T-helper 2 cell treated with Interferon-gamma antibody and Interleukin-4, amounts not matched to agents 100 ng/mL and 5 ng/mL, for 36 hours (primary cell): ENCODE data around the gene ARL4C. TPM values are rescaled to one million over a fixed set of nuclear protein-coding genes. Genes with fewer than 3 reads are reported as not detected.

ENCODE experiments used
- intact Hi-C: fragments of 100-400 bp; cut with micrococcal nuclease; formaldehyde crosslinking; loops from one replicate; pipeline ENCODE4 v1.15.1; 2023
- total RNA-seq: library from RNA; stranded (reverse); gene quantifications from 2 replicates; pipeline ENCODE4 v1.2.3, GENCODE V29; 2022

ARL4C gene
- 264 and 265 TPM in 2 replicates for total RNA-seq

DNA sequence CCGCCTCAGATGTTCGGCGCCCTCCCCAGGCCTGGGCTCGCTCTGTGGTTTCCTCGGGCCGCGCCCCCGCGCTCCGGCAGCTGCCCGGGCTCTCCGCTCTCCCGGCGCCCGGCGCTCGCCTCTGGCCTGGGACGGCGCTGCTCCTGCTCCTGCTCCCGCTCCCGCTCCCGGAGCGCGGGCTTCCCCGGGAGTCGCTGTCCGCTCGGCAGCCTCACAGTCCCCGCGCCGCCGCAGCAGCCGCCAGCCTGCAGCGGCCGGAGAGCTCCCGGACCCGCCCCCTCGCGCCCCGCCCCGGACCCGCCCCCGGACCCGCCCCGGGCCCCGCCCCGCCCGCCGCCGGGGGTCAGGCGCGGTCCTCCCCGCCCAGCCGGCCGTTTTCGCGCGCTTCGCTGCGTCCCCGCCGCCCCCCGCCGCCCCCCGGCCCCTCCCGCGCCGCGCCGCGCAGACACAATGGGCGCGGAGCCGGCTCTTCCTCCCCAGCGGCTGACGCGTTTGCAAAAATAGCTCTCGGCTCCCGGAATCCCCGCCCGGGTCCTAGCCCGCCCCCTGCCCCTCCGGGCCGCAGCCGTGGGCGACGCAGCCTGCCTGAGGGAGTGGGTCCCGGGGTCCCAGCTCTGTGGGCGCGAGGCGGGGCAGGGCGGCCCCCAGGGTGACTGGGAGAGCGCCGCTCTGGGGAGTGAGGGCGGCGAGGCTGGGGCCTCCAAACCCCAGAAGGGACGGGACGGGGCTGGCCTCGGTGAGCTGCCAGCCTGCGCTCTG lies at the start of gene ARL4C:
Gene ARL4C, minus strand, starts transcription at position 247 of the 759 bp plus-strand sequence. CDS start 495 bp downstream, outside the sequence.
- intact Hi-C loops, result loop anchor here (1.0 kb wide), 1 partner anchor 643 kb away; the partner anchor contains the start of gene HJURP

- intact Hi-C loops, result loop anchor here (1.0 to 5.0 kb wide), 3 partner anchors 258 to 568 kb away; no protein-coding TSS in a partner anchor
Measured at GRCh38 chr2:234544659-234545611, 48.1 kb upstream of the ARL4C start.

DNA sequence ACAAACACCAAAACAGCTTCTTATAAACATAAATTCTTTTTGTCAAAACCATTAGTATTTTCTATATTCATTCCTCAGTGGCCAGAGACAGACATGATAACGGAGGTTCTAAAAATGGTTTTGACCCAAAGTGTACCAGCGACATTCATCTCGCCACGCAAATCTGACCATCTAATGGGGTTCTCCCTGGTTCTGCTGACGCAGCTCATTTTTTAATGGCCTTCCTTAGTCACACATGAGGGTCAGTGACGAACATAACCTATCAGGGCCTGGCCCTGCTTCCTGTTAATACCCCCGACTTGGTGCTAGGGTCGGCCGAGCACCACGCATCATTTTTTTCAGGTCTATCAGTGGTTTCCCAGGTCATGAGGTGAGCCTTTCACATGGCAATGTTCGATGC lies 45.9 kb upstream of the ARL4C start:
- intact Hi-C loops, result no loop called here

DNA sequence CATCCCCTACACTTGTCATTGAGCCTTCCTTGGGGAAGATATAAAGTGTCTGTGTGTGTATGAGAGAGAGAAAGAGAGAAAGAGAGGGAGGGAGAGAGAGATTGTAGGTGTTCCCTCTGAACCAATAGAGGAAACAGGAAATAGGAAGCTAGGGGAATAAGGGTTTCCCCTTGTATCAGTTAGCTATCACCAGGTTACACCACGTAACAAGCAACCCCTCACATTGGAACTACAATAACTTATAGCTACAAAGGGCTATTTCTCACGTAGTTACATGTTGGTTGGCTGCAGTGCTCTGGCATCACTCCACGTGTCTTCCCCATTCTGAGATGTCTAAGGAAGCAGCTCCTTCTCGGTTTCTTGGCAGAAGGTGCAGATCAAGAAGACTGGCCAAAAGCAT lies 41.0 kb upstream of the ARL4C start:
- intact Hi-C loops, result no loop called here

- intact Hi-C loops, result no loop called here
Measured at GRCh38 chr2:234536178-234536965, 39.5 kb upstream of the ARL4C start.

DNA sequence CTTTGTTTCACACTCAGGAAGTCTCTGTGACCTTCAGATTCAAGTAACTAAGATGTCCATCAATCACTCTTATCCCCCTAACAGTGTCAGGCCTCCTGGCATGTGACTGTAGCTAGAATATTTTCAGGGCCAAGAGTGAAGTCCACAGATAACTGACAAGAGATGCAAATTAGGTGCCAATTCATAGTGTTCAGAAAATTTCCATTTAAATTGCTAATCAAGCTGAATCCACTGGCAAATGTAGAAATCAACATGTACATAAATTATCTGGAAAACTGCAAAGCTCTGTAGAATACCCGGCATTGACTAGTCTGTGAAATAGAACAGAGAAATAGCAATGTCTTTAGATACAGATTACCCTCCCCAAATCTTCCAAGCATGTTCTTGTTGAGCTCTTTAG lies 38.6 kb upstream of the ARL4C start:
- intact Hi-C loops, result no loop called here

DNA sequence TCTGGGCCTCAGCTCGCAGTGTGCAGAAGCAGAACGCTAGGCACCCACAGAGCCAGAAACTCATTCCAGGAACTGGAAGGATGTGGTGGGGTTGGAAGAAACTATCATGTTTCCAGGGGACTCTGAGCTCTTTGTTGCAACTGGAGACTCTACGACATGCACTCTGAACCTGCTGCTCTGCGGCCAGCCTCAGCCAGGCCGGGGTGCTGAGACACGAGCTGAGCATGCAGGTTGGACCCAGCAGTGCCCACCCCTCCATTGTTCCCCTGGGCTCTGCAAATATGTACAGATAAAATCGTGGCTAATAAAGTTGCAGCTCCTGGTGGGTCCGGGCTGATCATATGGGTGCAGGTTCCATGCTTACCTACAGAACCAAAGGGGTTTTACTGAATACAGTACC lies 37.6 kb upstream of the ARL4C start:
- intact Hi-C loops, result no loop called here

GRCh38 chr2:234533626-234534025 lies 36.7 kb upstream of the ARL4C start:
- intact Hi-C loops, result no loop called here

GRCh38 chr2:234528410-234529148 lies 31.7 kb upstream of the ARL4C start:
- intact Hi-C loops, result no loop called here

GRCh38 chr2:234526711-234527110 lies 29.8 kb upstream of the ARL4C start:
- intact Hi-C loops, result no loop called here

DNA sequence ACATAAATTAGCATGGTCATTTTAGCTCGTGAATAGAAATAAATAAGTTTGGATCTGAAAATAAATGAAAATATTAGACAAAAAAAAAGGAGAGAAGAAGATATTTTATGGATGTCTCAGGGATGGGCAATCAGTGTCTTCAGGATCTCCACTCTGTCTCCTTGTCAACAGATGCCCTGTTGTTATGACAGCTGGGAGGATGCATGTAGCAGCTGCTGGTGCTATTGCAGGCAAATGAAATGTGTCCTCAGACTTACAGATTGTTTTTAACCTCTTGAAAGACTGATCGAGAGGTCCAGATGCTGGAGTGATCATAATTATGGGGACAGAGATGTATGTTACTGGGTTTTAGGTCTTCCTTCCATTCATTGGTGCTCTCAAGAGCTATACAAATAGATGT lies 24.7 kb upstream of the ARL4C start:
- intact Hi-C loops, result no loop called here

- intact Hi-C loops, result no loop called here
Measured at GRCh38 chr2:234518986-234519642, 22.2 kb upstream of the ARL4C start.

GRCh38 chr2:234517971-234518370 lies 21.1 kb upstream of the ARL4C start:
- intact Hi-C loops, result no loop called here

DNA sequence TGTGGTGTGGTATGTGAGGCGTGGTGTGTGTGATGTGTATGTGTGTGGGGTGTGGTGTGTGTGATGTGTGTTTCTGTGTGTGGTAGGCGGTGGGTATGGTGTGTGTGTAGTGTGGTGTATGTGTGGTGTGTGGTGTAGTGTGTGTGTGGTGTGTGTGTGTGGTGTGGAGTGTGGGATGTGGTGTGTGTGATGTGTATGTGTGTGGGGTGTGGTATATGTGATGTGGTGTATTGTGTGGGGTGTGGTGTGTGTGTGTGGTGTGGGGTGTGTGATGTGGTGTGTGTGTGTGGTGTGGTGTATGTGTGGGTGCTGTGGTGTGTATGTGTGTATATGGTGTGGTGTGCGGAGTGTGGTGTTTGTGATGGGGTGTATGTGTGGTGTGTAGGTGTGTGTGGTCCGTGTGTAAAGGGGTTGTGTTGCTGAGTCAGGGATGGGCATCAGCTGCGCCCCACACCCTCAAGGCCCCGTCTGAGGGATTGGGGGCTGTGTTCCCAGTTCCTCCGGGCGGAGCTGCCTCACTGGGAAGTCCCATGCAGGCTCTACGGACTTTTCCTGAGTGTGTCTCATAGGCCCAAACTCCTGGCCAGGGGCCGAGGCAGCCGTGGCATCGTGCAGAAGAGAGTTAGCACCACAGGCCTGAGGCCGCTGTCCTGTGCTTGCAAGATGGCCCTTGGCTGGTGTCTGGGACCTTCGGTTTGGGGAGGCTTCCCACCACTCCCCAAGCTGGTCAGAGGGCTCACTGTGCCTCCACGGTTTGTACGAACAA lies 18.2 kb upstream of the ARL4C start:
- intact Hi-C loops, result no loop called here

DNA sequence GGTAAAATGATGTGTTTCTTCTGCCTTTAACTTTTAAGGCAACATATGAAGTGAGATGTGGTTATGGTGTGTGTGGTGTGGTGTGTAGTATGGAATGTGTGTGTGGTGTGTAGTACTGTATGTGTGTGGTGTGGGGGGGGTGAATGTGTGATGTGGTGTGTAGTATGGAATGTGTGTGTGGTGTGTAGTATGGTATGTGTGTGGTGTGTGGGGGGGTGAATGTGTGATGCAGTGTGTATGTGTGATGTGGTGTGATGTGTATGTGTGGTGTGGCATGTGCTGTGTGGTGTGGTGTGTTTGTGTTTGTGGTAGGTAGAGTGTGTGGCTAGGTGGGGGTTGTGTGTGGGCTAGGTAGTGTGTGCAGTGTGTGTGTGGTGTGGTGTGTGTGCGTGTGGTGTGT lies 17.2 kb upstream of the ARL4C start:
- intact Hi-C loops, result no loop called here

- intact Hi-C loops, result no loop called here
Measured at GRCh38 chr2:234512884-234513669, 16.2 kb upstream of the ARL4C start.

DNA sequence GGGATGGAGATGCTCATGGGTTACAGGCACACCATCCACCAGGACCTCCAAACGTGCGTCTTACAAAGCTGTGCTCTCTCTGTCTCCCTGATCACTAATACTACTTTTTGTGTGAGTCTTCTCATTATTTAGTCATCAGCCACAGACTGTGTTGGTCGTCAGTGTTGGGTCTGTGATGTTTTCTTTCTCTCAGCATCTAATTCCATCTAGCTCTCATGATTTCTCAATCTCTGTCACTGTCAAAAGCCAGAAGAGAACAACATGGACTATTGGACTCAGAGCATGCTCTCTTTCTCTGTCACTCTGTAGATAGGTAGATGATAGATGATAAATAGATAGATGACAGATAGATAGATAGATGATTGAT lies 6.0 kb upstream of the ARL4C start:
- intact Hi-C loops, result no loop called here

DNA sequence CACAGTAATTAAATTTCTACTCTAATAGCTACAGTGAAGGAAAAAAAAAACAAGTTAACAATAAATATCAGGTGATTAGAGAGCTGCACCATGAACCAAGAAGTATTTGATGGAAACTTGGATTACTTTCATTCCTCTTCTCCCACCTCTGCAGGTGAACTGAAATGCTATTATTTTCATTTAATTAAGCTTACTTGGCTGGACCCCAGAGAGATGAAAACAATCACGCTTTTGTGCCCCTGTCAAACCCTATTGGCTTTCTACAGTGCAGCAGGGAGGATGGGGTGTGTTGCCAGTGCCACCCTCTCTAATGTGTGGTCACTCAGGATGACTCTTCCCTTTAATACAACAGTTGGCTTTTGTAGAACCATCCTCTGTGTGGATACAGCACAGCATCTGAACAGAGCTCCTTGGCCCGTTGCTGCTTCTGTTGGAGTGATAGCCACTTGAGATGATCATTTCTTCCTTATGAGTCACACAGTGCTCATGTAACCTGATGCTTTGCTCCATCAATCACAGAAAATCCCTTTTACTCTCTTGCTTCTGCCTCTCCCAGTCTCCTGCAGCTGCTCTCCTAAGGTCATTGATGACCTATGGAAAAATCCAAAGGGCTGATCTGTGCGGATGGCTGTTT lies 5.5 kb upstream of the ARL4C start:
- intact Hi-C loops, result no loop called here
